Endothelial cell of umbilical vein (primary cell): ENCODE results near the gene CD53. TPM values are rescaled to one million over a fixed set of nuclear protein-coding genes. Genes with fewer than 3 reads are reported as not detected.

Experiments
- BruUV-seq: library from RNA; stranded (reverse); fragments of 400-500 nt; replicated peaks from 2 replicates; lab custom pipeline; 2021; lab: Mats Ljungman, UMichigan
- CTCF ChIA-PET: fragments of 300-600, 350-600 bp; sonication (Branson Sonifier 250); formaldehyde crosslinking; loops from one replicate; lab custom pipeline; 2021; ENCODE audit warnings: antibody characterized with exemption, inconsistent platforms; lab: Charles Lee
- POLR2A ChIA-PET: fragments of 300-600, 350-600 bp; sonication (Branson Sonifier 250); formaldehyde crosslinking; loops from one replicate; lab custom pipeline; 2021; ENCODE audit warnings: antibody characterized with exemption, inconsistent platforms; lab: Charles Lee
- DNase-seq: peaks from one replicate; pipeline ENCODE4 v3.0.0-alpha.2; 2011; ENCODE audit warnings: low read depth, low spot score
- FAIRE-seq: peaks from 2 replicates; lab custom pipeline; 2011; peaks lifted over from hg19 to GRCh38; lab: Jason Lieb, UNC
- H2AFZ ChIP-seq: 2 replicates; pipeline ENCODE4 v1.6.0; 2012; ENCODE audit warnings: low read depth, low read length, control low read depth, inconsistent platforms
- H3K27ac ChIP-seq: 2 replicates; pipeline ENCODE4 v1.5.1; 2011; ENCODE audit warnings: low read depth, mild to moderate bottlenecking, control low read depth, low read length, moderate library complexity; ENCODE audit not compliant: insufficient read depth
- H3K27me3 ChIP-seq, 2 experiments: 2 replicates each; pipeline versions ENCODE4 v1.6.0 to v1.6.1; 2011; ENCODE audit warnings: low read length in 2 of 2, mixed read lengths in 1 of 2; ENCODE audit not compliant: control insufficient read depth in 2 of 2, insufficient read depth in 2 of 2
- H3K36me3 ChIP-seq, 2 experiments: 2 replicates in 1 of 2; 3 replicates in 1 of 2; pipeline ENCODE4 v1.5.1; 2011; ENCODE audit warnings: low read length in 2 of 2, mild to moderate bottlenecking in 1 of 2, moderate library complexity in 1 of 2; ENCODE audit not compliant: control insufficient read depth in 2 of 2, insufficient read depth in 2 of 2; ENCODE audit errors: extremely low read depth in 1 of 2
- H3K4me1 ChIP-seq: 3 replicates; pipeline ENCODE4 v1.5.1; 2011; ENCODE audit warnings: mild to moderate bottlenecking, low read length; ENCODE audit not compliant: control insufficient read depth, insufficient read depth; ENCODE audit errors: extremely low read depth
- H3K4me2 ChIP-seq: 2 replicates; pipeline ENCODE4 v1.6.1; 2011; ENCODE audit warnings: low read length, control low read depth, mixed read lengths; ENCODE audit not compliant: insufficient read depth
- H3K4me3 ChIP-seq, 3 experiments: fragments of 200-600 bp in 1 of 3; sonication (generic), shearing (Covaris generic) in 1 of 3; replicated peaks in 1 of 3; 2 replicates each; pipeline ENCODE4 v1.5.1; 2011 to 2016; ENCODE audit warnings: control low read depth in 3 of 3, low read length in 3 of 3, mild to moderate bottlenecking in 2 of 3, inconsistent platforms in 1 of 3, low read depth in 1 of 3, moderate library complexity in 1 of 3; ENCODE audit not compliant: insufficient read depth in 1 of 3
- H3K79me2 ChIP-seq: 2 replicates; pipeline ENCODE4 v1.6.0; 2012; ENCODE audit warnings: low read length, inconsistent platforms; ENCODE audit not compliant: control insufficient read depth, insufficient read depth
- H3K9ac ChIP-seq: replicated peaks from 2 replicates; pipeline ENCODE3; 2011; ENCODE audit warnings: low read length, control low read depth; ENCODE audit not compliant: insufficient read depth; ENCODE audit errors: extremely low read depth
- H3K9me1 ChIP-seq: replicated peaks from 3 replicates; pipeline ENCODE4 v1.6.0; 2011; ENCODE audit warnings: mild to moderate bottlenecking, low read length; ENCODE audit not compliant: control insufficient read depth, insufficient read depth; ENCODE audit errors: extremely low read depth
- H3K9me3 ChIP-seq: replicated peaks from 2 replicates; pipeline ENCODE4 v1.5.1; 2012; ENCODE audit warnings: low read length, inconsistent platforms; ENCODE audit not compliant: control insufficient read depth, insufficient read depth
- H4K20me1 ChIP-seq: replicated peaks from 2 replicates; pipeline ENCODE3; 2011; ENCODE audit warnings: mild to moderate bottlenecking, low read length; ENCODE audit not compliant: control insufficient read depth, insufficient read depth; ENCODE audit errors: extremely low read depth
- EZH2 ChIP-seq: IDR thresholded peaks from 2 replicates; pipeline ENCODE4 v1.6.1; 2012; ENCODE audit warnings: borderline replicate concordance, low read depth, mild to moderate bottlenecking, moderate library complexity, low read length, inconsistent platforms; ENCODE audit not compliant: severe bottlenecking
- FOS ChIP-seq: IDR thresholded peaks from 2 replicates; pipeline ENCODE4 v1.6.1; 2011; ENCODE audit warnings: mild to moderate bottlenecking, low read length, moderate library complexity, borderline replicate concordance; ENCODE audit not compliant: insufficient read depth
- GATA2 ChIP-seq: IDR thresholded peaks from 2 replicates; pipeline ENCODE4 v1.7.0; 2011; ENCODE audit warnings: low read depth, mild to moderate bottlenecking, moderate library complexity, mixed read lengths, low read length; ENCODE audit not compliant: insufficient read length, insufficient read depth
- JUN ChIP-seq: IDR thresholded peaks from 2 replicates; pipeline ENCODE4 v1.6.1; 2011; ENCODE audit warnings: borderline replicate concordance, low read depth; ENCODE audit not compliant: insufficient read length, insufficient read depth
- MYC ChIP-seq: IDR thresholded peaks from one replicate; pipeline ENCODE4 v1.6.1; 2011; ENCODE audit warnings: mild to moderate bottlenecking, low read depth, low read length
- POLR2A ChIP-seq: IDR thresholded peaks from 2 replicates; pipeline ENCODE4 v1.6.1; 2012; ENCODE audit warnings: low read depth, mild to moderate bottlenecking, control low read depth, low read length
- POLR2AphosphoS5 ChIP-seq: IDR thresholded peaks from 2 replicates; pipeline ENCODE4 v1.6.1; 2012; ENCODE audit warnings: low read depth, mild to moderate bottlenecking, control low read depth, low read length, moderate library complexity; ENCODE audit not compliant: insufficient read depth
- dilution Hi-C: fragments of 300-500 bp; cut with MboI; formaldehyde crosslinking; loops from one replicate; pipeline ENCODE4 v1.15.0; 2019; ENCODE audit warnings: low sequenced_read_pairs; ENCODE audit not compliant: extremely low pct_ligation_motif_present
- intact Hi-C: fragments of 100-400 bp; cut with micrococcal nuclease; formaldehyde crosslinking; loops from one replicate; pipeline ENCODE4 v1.10.0; 2022
- polyA plus RNA-seq, 4 experiments: library from polyadenylated mRNA; depleted of rRNA in 3 of 4; stranded (reverse) in 3 of 4; unstranded in 1 of 4; fragments of >200 nt; gene quantifications; 2 replicates each; pipeline versions ENCODE4 v1.2.1 to v1.2.3, GENCODE V29; 2011 to 2012; ENCODE audit warnings: missing spikeins in 1 of 4
- total RNA-seq: library from RNA; stranded (reverse); gene quantifications from 2 replicates; pipeline ENCODE4 v1.2.3, GENCODE V29; 2021
- TF ChIP-seq, protein P1 (sequence below), 2 donors: IDR thresholded peaks; 1 replicate in 1 of 2; 2 replicates in 1 of 2; pipeline ENCODE4 v1.5.1; 2011; ENCODE audit warnings: low read length in 2 of 2, mild to moderate bottlenecking in 2 of 2, moderate library complexity in 2 of 2, control low read depth in 1 of 2, inconsistent platforms in 1 of 2, low read depth in 1 of 2; ENCODE audit not compliant: insufficient read depth in 1 of 2; ENCODE audit errors: extremely low read depth in 1 of 2
- TF ChIP-seq, protein P2 (sequence below): IDR thresholded peaks from 2 replicates; pipeline ENCODE4 v1.6.1; 2011; ENCODE audit not compliant: insufficient read depth, insufficient read length

CD53 gene
- total and polyA plus RNA-seq, 2 donors (not counting 3 experiments of a cell fraction or from before 2014, with no cell fraction given): 0.35 TPM; not detected in 1

DNA sequence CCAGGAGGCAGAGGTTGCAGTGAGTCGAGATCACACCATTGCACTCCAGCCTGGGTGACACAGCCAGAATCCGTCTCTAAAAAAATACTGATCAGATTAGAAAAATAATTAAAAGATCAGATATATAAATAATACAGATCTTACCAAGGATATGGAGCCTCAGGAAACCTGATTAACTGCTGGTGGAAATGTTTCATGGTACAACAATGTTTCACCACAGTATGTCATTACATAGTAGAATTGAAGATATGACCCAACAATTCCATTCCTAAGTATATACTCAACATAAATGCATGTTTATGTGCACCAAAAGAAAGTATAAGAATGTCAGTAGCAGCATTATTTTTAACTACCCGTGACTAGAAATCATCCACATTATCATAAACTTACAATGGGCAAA lies 41.7 kb downstream of the CD53 start:
- no peaks in the 10 kb centered on the region for H3K27me3 ChIP-seq
- H3K27ac ChIP-seq: no peak overlapping the region
- no peaks in the 10 kb centered on the region for H4K20me1 ChIP-seq
- dilution Hi-C loops (no loop called here), intact Hi-C loops (no loop called here)
- H3K9ac ChIP-seq: no peak overlapping the region
- no peak overlapping the region for H2AFZ ChIP-seq
- H3K4me1 ChIP-seq: no peaks in the 10 kb centered on the region
- no peak for DNase-seq
- H3K4me3 ChIP-seq: no peak overlapping the region
- H3K79me2 ChIP-seq: no peaks in the 10 kb centered on the region
- ChIA-PET CTCF (no interaction called here), POLR2A (no interaction called here)
- no peak overlapping the region for H3K4me2 ChIP-seq
- H3K9me1 ChIP-seq: no peaks in the 10 kb centered on the region
- BruUV-seq: no TSS peak
- H3K9me3 ChIP-seq: no peaks in the 10 kb centered on the region
- no peak for FAIRE-seq
- TF ChIP-seq GATA2: no peak
- no peak for TF ChIP-seq POLR2A
- no peak for TF ChIP-seq FOS
- no peak for TF ChIP-seq MYC
- TF ChIP-seq, protein P1, sequence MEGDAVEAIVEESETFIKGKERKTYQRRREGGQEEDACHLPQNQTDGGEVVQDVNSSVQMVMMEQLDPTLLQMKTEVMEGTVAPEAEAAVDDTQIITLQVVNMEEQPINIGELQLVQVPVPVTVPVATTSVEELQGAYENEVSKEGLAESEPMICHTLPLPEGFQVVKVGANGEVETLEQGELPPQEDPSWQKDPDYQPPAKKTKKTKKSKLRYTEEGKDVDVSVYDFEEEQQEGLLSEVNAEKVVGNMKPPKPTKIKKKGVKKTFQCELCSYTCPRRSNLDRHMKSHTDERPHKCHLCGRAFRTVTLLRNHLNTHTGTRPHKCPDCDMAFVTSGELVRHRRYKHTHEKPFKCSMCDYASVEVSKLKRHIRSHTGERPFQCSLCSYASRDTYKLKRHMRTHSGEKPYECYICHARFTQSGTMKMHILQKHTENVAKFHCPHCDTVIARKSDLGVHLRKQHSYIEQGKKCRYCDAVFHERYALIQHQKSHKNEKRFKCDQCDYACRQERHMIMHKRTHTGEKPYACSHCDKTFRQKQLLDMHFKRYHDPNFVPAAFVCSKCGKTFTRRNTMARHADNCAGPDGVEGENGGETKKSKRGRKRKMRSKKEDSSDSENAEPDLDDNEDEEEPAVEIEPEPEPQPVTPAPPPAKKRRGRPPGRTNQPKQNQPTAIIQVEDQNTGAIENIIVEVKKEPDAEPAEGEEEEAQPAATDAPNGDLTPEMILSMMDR (IDR thresholded peaks at IDR 0.05; ENCODE audit: extremely low read depth in 1 of 2, insufficient read depth in 1 of 2, low read depth in 1 of 2, low read length in 2 of 2): no peak
- TF ChIP-seq POLR2AphosphoS5: no peak
- TF ChIP-seq EZH2: no peak
- no peak for TF ChIP-seq JUN
- TF ChIP-seq, protein P2, sequence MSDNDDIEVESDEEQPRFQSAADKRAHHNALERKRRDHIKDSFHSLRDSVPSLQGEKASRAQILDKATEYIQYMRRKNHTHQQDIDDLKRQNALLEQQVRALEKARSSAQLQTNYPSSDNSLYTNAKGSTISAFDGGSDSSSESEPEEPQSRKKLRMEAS: no peak
- no peaks in the 10 kb centered on the region for H3K36me3 ChIP-seq
